NCI-H774 (cell line): ENCODE measurements around the gene CDC27.
"Not testable (repeated sequence)": the region's sequence is repeated elsewhere in the genome, so short reads cannot be mapped to it uniquely, and the experiment has no call there.

ENCODE experiments used
- DNase-seq: peaks from one replicate; lab custom pipeline; 2025; lab: John Stamatoyannopoulos, UW

Gene CDC27

GRCh38 chr17:47193931-47194511 lies 4.9 kb upstream of the CDC27 start:
- no peak for DNase-seq

- DNase-seq, result peak; percentile 65
These were observed 3.5 kb upstream of the CDC27 start for GRCh38 chr17:47192554-47192953.

GRCh38 chr17:47190770-47191169 lies 1.7 kb upstream of the CDC27 start:
- no peak for DNase-seq

- DNase-seq, result no peak
These were observed 1.1 kb upstream of the CDC27 start for GRCh38 chr17:47190243-47190642.

- no peak for DNase-seq
These were observed 690 bp upstream of the CDC27 start for GRCh38 chr17:47189732-47190237.

- DNase-seq, result no peak
These were observed 722 bp downstream of the CDC27 start for GRCh38 chr17:47188271-47188875.

GRCh38 chr17:47184681-47185080 lies 4.4 kb downstream of the CDC27 start:
- DNase-seq, result no peak

- not testable (repeated sequence) for DNase-seq
These were observed 8.1 kb downstream of the CDC27 start for GRCh38 chr17:47180988-47181387.

- DNase-seq, result no peak
These were observed 8.8 kb downstream of the CDC27 start for GRCh38 chr17:47180337-47180736.

GRCh38 chr17:47179141-47179540 lies 10.0 kb downstream of the CDC27 start:
- no peak for DNase-seq

GRCh38 chr17:47177261-47177660 lies 11.8 kb downstream of the CDC27 start:
- DNase-seq, result no peak

GRCh38 chr17:47176389-47176826 lies 12.7 kb downstream of the CDC27 start:
- no peak for DNase-seq

- not testable (repeated sequence) for DNase-seq
These were observed 14.3 kb downstream of the CDC27 start for GRCh38 chr17:47174823-47175222.

GRCh38 chr17:47172696-47173565 lies 16.2 kb downstream of the CDC27 start:
- no peak for DNase-seq

GRCh38 chr17:47170710-47171109 lies 18.4 kb downstream of the CDC27 start:
- DNase-seq, result no peak

- not testable (repeated sequence) for DNase-seq
These were observed 20.2 kb downstream of the CDC27 start for GRCh38 chr17:47168896-47169295.

- DNase-seq, result not testable (repeated sequence)
These were observed 22.2 kb downstream of the CDC27 start for GRCh38 chr17:47166854-47167253.

- no peak for DNase-seq
These were observed 24.0 kb downstream of the CDC27 start for GRCh38 chr17:47165137-47165536.

- DNase-seq, result no peak
These were observed 24.8 kb downstream of the CDC27 start for GRCh38 chr17:47164263-47164662.

GRCh38 chr17:47162013-47162622 lies 27.0 kb downstream of the CDC27 start:
- DNase-seq, result no peak

- no peak for DNase-seq
These were observed 29.8 kb downstream of the CDC27 start for GRCh38 chr17:47159315-47159714.

- DNase-seq, result no peak
These were observed 43.7 kb downstream of the CDC27 start for GRCh38 chr17:47145351-47145750.
